NCI-H1694 treated with DMSO at 0.1 percent for 48 hours (cell line): ENCODE measurements around the gene TP53BP1.
A peak's percentile ranks its signal among the peaks of the same experiment; 100 is the strongest.

Experiments used
- DNase-seq: peaks from one replicate; lab custom pipeline; 2025; lab: John Stamatoyannopoulos, UW

TP53BP1 gene

GRCh38 chr15:43487271-43487895 is 5.6 kb downstream of the TP53BP1 start:
- no peak for DNase-seq

- no peak for DNase-seq
Measured at GRCh38 chr15:43484455-43484854, 8.5 kb downstream of the TP53BP1 start.

- no peak for DNase-seq
Measured at GRCh38 chr15:43483297-43484128, 9.4 kb downstream of the TP53BP1 start.

DNA sequence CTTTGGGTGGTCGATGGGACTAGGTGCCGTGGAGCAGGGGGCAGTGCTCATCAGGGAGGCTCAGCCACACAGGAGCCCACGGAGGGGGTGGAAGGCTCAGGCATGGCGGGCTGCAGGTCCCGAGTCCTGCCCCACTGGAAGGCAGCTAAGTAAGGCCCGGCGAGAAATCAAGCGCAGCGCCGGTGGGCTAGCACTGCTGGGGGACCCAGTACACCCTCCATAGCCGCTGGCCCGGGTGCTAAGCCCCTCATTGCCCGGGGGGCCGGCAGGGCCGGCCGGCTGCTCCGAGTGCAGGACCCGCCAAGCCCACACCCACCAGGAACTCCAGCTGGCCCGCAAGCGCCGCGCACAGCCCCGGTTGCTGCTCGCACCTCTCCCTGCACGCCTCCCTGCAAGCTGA is 19.1 kb downstream of the TP53BP1 start:
- DNase-seq = no peak

DNA sequence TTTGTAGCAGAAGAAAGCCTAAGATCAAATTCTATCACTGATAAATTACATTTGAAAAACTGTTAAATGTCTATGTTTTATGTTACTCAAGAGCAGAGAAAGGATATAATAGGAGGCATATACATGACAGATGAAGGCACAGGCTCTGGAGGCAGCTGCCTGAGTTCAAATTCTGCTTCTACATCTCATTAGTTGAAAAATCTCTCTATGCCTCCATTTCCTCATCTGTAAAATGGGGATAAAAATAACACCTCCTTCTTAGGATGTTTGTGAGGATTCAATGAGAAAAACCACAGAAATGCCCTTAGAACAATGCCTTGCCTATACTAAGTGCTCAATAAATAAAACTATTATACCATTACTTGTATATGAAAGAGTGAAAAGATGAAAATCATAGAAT is 21.0 kb downstream of the TP53BP1 start:
- DNase-seq = no peak

GRCh38 chr15:43469867-43470266 is 23.1 kb downstream of the TP53BP1 start:
- DNase-seq = no peak

GRCh38 chr15:43465100-43465499 is 27.9 kb downstream of the TP53BP1 start:
- DNase-seq = no peak

DNA sequence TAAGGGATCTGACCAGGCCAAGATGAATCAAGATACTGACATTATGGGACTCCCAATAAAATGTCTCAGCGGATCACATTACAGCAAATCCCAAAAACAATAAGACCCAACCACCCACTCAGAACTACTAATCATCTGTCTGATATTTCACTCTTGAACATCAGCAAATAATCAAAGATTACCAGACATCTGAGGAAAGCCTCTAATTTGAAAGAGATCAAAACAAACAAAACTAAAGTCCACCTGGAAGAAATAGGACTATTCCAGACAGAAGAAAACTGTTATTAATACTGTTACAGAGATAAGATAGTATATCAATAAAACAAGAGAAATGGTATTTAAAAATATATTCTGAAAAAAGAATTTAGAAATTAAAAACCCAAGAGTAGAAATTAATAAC is 29.0 kb downstream of the TP53BP1 start:
- no peak for DNase-seq

GRCh38 chr15:43463507-43463906 is 29.4 kb downstream of the TP53BP1 start:
- DNase-seq = no peak

GRCh38 chr15:43449981-43450380 is 43.0 kb downstream of the TP53BP1 start:
- DNase-seq = no peak

DNA sequence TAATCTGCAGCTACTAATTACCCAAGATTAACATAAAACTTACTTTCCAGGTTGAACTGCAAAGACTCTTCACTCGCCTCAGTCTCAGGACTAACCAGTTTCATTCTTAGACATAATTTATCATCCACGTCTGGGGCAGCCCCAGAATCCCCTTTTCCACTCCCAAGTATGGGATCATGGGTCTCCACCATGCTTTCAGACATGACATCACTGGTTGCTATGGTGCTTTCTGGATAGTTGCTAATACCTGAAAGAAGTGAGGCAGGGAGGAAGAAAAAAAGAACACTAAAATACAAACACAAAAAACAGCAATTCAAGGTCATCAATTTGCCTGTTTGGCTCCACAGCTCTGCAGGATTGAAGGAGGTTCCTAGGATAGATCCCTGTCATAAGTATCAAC is 46.6 kb downstream of the TP53BP1 start:
- no peak for DNase-seq

GRCh38 chr15:43441316-43441715 is 51.6 kb downstream of the TP53BP1 start:
- DNase-seq = peak; percentile 50

DNA sequence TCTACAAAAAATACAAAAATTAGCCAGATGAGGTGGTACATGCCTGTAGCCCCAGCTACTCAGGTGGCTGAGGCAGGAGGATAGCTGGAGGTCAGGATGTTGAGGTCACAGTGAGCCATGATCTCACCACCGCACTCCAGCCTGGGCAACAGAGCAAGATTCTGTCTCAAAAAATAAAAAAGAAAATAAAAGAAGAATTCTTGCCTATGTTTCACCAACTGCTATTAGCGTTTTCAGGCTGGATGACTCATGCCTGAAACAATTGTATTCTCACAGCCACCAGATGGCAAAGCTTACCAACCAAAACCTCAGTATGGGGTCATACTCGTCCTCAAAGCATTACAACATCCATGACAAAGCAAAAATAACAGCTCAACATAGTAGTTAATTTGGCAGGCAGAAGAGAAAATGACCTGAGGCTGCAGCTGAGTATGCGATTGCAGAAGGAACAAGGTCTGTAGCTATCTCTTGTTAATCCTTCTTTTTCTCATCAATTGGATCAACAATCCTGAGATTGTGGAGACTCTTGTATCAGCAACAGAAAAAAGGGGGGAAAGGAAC is 52.2 kb downstream of the TP53BP1 start:
- peak; percentile 74 for DNase-seq

GRCh38 chr15:43439268-43439667 is 53.7 kb downstream of the TP53BP1 start:
- no peak for DNase-seq

DNA sequence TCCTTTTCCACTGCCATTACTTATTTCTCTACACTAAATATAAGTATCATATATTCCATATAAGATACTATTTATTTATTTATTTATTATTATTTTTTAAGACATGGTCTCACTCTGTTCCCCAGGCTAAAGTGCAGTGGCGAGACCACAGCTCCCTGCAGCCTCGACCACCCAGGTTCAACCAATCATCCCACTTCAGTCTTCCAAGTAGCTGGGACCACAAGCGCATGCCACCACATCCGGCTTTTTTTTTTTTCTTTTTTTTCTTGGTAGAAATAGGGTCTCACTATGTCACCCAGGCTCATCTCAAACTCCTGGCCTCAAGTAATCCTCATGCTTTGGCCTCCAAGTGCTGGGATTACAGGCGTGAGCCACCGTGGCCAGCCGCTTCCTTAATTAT is 56.6 kb downstream of the TP53BP1 start:
- DNase-seq = no peak

GRCh38 chr15:43434446-43434845 is 58.5 kb downstream of the TP53BP1 start:
- DNase-seq = no peak

GRCh38 chr15:43433661-43434303 is 59.2 kb downstream of the TP53BP1 start:
- no peak for DNase-seq

DNA sequence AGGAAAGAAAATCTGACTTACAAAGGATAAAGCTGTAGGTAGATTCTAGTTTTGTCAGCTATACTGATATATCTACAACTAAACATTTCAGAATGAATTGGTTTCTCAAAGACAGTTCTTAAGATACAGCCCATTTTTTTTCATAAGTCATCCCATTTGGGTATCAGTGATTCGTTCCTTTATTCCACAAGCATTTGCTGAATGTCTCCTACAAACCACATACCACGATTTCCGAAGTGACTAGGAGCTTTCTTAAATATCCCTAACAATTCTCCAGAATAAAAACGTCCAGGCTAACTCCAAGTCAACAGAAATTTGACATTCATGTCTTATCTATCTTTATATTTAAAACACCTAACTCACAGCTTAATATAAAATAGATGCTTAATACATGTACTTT is 59.8 kb downstream of the TP53BP1 start:
- no peak for DNase-seq

GRCh38 chr15:43429687-43430086 is 63.3 kb downstream of the TP53BP1 start:
- DNase-seq = no peak

- DNase-seq = no peak
Measured at GRCh38 chr15:43423793-43424192, 69.2 kb downstream of the TP53BP1 start.

- DNase-seq = no peak
Measured at GRCh38 chr15:43420876-43421275, 72.1 kb downstream of the TP53BP1 start.

DNA sequence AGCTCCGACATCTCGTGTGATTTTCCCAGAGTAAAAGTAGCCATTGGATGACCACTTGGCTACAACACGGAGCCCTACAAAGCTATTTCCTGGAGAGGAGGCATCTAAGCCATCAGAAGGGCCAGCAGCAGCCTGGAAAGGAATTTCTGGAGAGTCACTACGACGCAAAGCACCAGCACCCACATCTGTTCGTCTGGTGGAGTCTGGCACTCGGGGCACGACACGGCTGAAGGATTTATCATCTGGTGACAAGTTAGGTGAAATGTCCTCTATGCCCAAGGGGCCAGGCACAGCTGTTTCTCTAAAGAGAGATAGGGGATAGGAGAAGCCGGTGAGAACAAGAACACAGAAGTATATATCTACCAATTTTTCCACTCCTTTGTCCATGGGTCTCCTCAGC is 72.5 kb downstream of the TP53BP1 start:
- DNase-seq = no peak

GRCh38 chr15:43414196-43414595 is 78.8 kb downstream of the TP53BP1 start:
- DNase-seq = no peak
